Trophoblast cell (in vitro differentiated cells and primary cell): Measurements from ENCODE around the gene TSPAN33.
"Not testable (repeated sequence)": the region's sequence is repeated elsewhere in the genome, so short reads cannot be mapped to it uniquely, and the experiment has no call there.

Source experiments
- DNase-seq, 2 donors: peaks; one replicate each; pipeline ENCODE4 v3.0.0-alpha.2; 2016
- H2AFZ ChIP-seq: 2 replicates; pipeline ENCODE4 v1.6.1; 2013; ENCODE audit warnings: low read length, moderate library complexity, mild to moderate bottlenecking; ENCODE audit not compliant: insufficient read depth, poor library complexity
- H2AK5ac ChIP-seq: 2 replicates; pipeline ENCODE4 v1.6.1; 2013; ENCODE audit warnings: mild to moderate bottlenecking, low read length
- H2BK120ac ChIP-seq: 2 replicates; pipeline ENCODE4 v1.6.1; 2013; ENCODE audit warnings: low read length, mild to moderate bottlenecking, moderate library complexity; ENCODE audit not compliant: insufficient read depth, poor library complexity
- H2BK12ac ChIP-seq: 2 replicates; pipeline ENCODE4 v1.6.1; 2013; ENCODE audit warnings: mild to moderate bottlenecking, low read length, moderate library complexity
- H2BK5ac ChIP-seq: 2 replicates; pipeline ENCODE4 v1.6.1; 2013; ENCODE audit warnings: low read length, low read depth, moderate library complexity, mild to moderate bottlenecking; ENCODE audit not compliant: poor library complexity
- H3K14ac ChIP-seq: 2 replicates; pipeline ENCODE4 v1.6.1; 2013; ENCODE audit warnings: mild to moderate bottlenecking, low read length
- H3K18ac ChIP-seq: 2 replicates; pipeline ENCODE4 v1.6.1; 2013; ENCODE audit warnings: mild to moderate bottlenecking, low read length
- H3K23ac ChIP-seq: 2 replicates; pipeline ENCODE4 v1.6.1; 2013; ENCODE audit warnings: low read length
- H3K27ac ChIP-seq: 2 replicates; pipeline ENCODE4 v1.5.1; 2013; ENCODE audit warnings: low read depth, mild to moderate bottlenecking, inconsistent platforms, low read length, moderate library complexity
- H3K27me3 ChIP-seq: 2 replicates; pipeline ENCODE4 v1.6.1; 2013; ENCODE audit warnings: inconsistent platforms, mild to moderate bottlenecking, low read length, moderate library complexity; ENCODE audit not compliant: insufficient read depth
- H3K36me3 ChIP-seq, 2 experiments: 1 replicate in 1 of 2; 2 replicates in 1 of 2; pipeline ENCODE4 v1.6.1; 2013; ENCODE audit warnings: low read length in 2 of 2, mild to moderate bottlenecking in 2 of 2, moderate library complexity in 1 of 2; ENCODE audit not compliant: insufficient read depth in 2 of 2, control insufficient read depth in 1 of 2
- H3K4ac ChIP-seq: 2 replicates; pipeline ENCODE4 v1.6.1; 2013; ENCODE audit warnings: low read depth, mild to moderate bottlenecking, low read length, moderate library complexity
- H3K4me1 ChIP-seq, 2 experiments: 1 replicate in 1 of 2; 2 replicates in 1 of 2; pipeline ENCODE4 v1.6.1; 2013; ENCODE audit warnings: low read length in 2 of 2, mild to moderate bottlenecking in 2 of 2, moderate library complexity in 1 of 2; ENCODE audit not compliant: insufficient read depth in 2 of 2, control insufficient read depth in 1 of 2
- H3K4me2 ChIP-seq: 2 replicates; pipeline ENCODE4 v1.6.1; 2013; ENCODE audit warnings: inconsistent platforms, mild to moderate bottlenecking, low read length, moderate library complexity
- H3K4me3 ChIP-seq: 2 replicates; pipeline ENCODE4 v1.5.1; 2013; ENCODE audit warnings: mild to moderate bottlenecking, low read depth, low read length, inconsistent platforms
- H3K79me1 ChIP-seq: one replicate; pipeline ENCODE4 v1.6.1; 2013; ENCODE audit warnings: low read length
- H3K79me2 ChIP-seq: 2 replicates; pipeline ENCODE4 v1.6.1; 2013; ENCODE audit warnings: low read length, mild to moderate bottlenecking; ENCODE audit not compliant: control insufficient read depth, insufficient read depth, poor library complexity
- H3K9ac ChIP-seq: 2 replicates; pipeline ENCODE4 v1.6.1; 2013; ENCODE audit warnings: mild to moderate bottlenecking, low read length
- H3K9me3 ChIP-seq: 2 replicates; pipeline ENCODE4 v1.6.1; 2013; ENCODE audit warnings: low read depth, mild to moderate bottlenecking, control low read depth, inconsistent platforms, low read length; ENCODE audit not compliant: insufficient read depth
- H4K12ac ChIP-seq: 2 replicates; pipeline ENCODE4 v1.6.1; 2013; ENCODE audit warnings: low read depth, mild to moderate bottlenecking, low read length, moderate library complexity
- H4K8ac ChIP-seq: 2 replicates; pipeline ENCODE4 v1.6.1; 2013; ENCODE audit warnings: low read depth, mild to moderate bottlenecking, low read length, moderate library complexity
- H4K91ac ChIP-seq: one replicate; pipeline ENCODE4 v1.6.1; 2013; ENCODE audit warnings: low read depth, mild to moderate bottlenecking, low read length, moderate library complexity
- WGBS: extraction: QIAGEN DNeasy Blood & Tissue Kit; methylation state at CpG from one replicate; pipeline ENCODE4 v1.1.7; 2013; ENCODE audit warnings: missing lambda C conversion rate; ENCODE audit not compliant: insufficient read length, insufficient coverage; ENCODE audit errors: extremely low coverage; 5-methylcytosine and 5-hydroxymethylcytosine counted together

Gene TSPAN33

DNA sequence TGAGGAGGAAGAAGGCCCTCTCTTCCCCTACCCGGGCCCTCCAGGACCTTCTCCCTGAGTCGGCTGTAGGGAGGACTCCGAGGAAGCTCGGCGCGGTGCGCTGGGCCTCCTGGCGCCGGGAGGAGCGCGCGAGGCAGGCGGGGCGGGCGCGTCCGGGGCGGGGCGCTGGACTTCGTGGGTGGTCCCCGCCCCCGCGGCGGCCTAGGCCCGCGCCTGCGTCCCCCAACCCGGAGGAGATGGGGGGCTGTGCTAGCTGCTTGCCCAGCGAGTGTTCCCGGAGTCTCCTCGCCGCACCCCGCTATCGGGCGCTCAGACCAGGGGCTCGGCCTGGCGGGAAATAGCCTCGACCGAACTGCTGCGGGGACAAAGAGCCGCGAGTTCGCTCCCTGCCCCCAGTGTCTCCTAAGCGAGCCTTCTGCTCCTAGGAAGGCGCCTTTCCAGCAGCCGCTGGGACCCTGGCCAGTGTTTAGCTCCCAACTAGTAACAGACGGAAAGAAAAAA, 24.7 kb downstream of the TSPAN33 start:
- H3K4me3 ChIP-seq = peak overlapping the region; percentile 63
- no peak overlapping the region for H3K23ac ChIP-seq
- H3K4me2 ChIP-seq = peak overlapping the region; percentile 85
- peaks cover 5 to 10% of the 10 kb centered on the region in 2 experiments for H3K4me1 ChIP-seq
- peak overlapping the region; percentile 45 for H3K9ac ChIP-seq
- peak overlapping the region; percentile 63 for H2BK5ac ChIP-seq
- peak overlapping the region; percentile 66 for H4K91ac ChIP-seq
- peak in 1 of 2 donors; percentile 30 for DNase-seq
- H3K27me3 ChIP-seq = no peaks in the 10 kb centered on the region
- peaks cover 2% of the 10 kb centered on the region for H3K9me3 ChIP-seq
- peak overlapping the region; percentile 72 for H2BK120ac ChIP-seq
- H2AK5ac ChIP-seq = no peak overlapping the region
- H3K18ac ChIP-seq = peak overlapping the region; percentile 37
- peak overlapping the region; percentile 95 for H4K12ac ChIP-seq
- peaks cover 3% of the 10 kb centered on the region for H3K79me1 ChIP-seq
- H4K8ac ChIP-seq = peak overlapping the region; percentile 57
- whole genome bisulfite sequencing = no CpG with 5 or more reads among the region's 47 CpGs
- H3K4ac ChIP-seq = peak overlapping the region; percentile 40
- H2AFZ ChIP-seq = peak overlapping the region; percentile 98
- no peak overlapping the region for H3K27ac ChIP-seq
- H2BK12ac ChIP-seq = peak overlapping the region; percentile 82
- peak overlapping the region; percentile 90 for H3K14ac ChIP-seq
- no peaks in the 10 kb centered on the region for H3K36me3 ChIP-seq
- peaks cover 2% of the 10 kb centered on the region for H3K79me2 ChIP-seq

DNA sequence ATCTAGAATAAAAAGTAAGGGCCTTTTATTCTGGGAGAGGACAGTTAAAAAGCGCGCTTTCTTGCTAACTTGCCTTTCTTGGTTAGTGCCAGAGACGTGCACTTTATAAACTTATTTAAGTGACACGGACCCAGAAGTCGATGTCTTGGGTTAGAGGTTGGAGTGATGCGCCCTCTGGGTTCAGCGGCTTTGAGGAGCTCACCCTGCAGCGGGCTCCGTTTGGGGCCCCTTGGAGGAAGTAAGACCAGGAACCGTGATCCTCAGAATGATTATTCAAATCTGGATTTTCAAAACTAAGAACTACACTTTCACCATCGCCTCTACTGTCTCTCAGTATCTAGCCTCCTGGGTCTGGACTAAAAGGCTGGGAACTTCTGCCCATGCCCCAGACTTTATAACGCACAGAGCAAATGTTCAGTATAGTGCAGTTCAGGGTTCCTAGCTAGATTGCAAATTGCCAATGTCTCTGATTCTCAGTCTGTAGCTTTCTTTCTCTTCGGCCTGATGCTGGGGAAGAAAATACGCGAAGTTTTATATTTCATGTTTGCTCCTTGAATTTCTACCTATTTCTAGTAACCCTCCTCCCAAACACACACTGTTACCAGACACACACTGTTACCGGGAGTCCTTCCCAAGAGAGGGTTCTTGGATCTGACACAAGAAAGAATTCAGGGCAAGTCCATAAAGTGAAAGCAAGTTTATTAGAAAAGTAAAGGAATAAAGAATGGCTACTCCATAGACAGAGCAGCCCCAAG, 25.4 kb downstream of the TSPAN33 start:
- Histone ChIP-seq H3K36me3 (no peaks in the 10 kb centered on the region), H3K79me1 (peaks cover 3% of the 10 kb centered on the region), H3K23ac (no peak overlapping the region), H2BK12ac (no peak overlapping the region), H3K9ac (no peak overlapping the region), H2BK5ac (no peak overlapping the region), H3K9me3 (peaks cover 2% of the 10 kb centered on the region), H3K4ac (no peak overlapping the region), H3K18ac (no peak overlapping the region), H4K91ac (no peak overlapping the region), H4K12ac (no peak overlapping the region), H4K8ac (peak overlapping the region; percentile 43), H2AK5ac (no peak overlapping the region), H2AFZ (no peak overlapping the region), H3K79me2 (peaks cover 2% of the 10 kb centered on the region), H3K14ac (no peak overlapping the region), H3K4me1 (peaks cover 5 to 10% of the 10 kb centered on the region in 2 experiments), H3K4me3 (no peak overlapping the region), H3K27ac (no peak overlapping the region), H2BK120ac (no peak overlapping the region), H3K4me2 (peak overlapping the region; percentile 85), H3K27me3 (no peaks in the 10 kb centered on the region)
- DNase-seq = no peak
- no CpG with 5 or more reads among the region's 16 CpGs for WGBS

DNA sequence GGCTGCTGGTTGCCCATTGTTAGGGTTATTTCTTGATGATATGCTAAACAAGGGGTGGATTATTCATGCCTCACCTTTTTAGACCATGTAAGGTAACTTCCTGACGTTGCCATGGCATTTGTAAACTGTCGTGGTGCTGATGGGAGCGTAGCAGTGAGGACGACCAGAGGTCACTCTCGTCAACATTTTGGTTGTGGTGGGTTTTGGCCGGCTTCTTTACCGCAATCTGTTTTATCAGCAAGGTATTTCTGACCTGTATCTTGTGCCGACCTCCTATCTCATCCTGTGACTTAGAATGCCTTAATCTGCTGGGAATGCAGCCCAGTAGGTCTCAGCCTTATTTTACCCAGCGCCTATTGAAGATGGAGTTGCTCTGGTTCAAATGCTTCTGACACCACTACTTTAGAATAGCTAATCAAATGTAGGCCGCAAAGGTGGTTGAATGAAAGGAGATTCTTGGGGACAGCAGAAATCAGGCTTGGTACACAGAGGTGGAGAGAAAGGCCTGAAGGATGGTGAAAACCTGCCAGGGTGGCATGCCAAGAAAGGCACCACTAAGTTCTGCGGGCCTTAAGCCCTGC, 26.0 kb downstream of the TSPAN33 start:
- no peak overlapping the region for H2BK5ac ChIP-seq
- H2BK12ac ChIP-seq = no peak overlapping the region
- H2BK120ac ChIP-seq = no peak overlapping the region
- no peak overlapping the region for H4K12ac ChIP-seq
- H4K91ac ChIP-seq = no peak overlapping the region
- no CpG with 5 or more reads among the region's 11 CpGs for WGBS
- peaks cover 2% of the 10 kb centered on the region for H3K79me2 ChIP-seq
- H3K14ac ChIP-seq = no peak overlapping the region
- peaks cover 5 to 10% of the 10 kb centered on the region in 2 experiments for H3K4me1 ChIP-seq
- H3K27me3 ChIP-seq = no peaks in the 10 kb centered on the region
- H3K4ac ChIP-seq = no peak overlapping the region
- no peak for DNase-seq
- no peak overlapping the region for H3K4me2 ChIP-seq
- H3K23ac ChIP-seq = no peak overlapping the region
- no peak overlapping the region for H3K4me3 ChIP-seq
- peaks cover 3% of the 10 kb centered on the region for H3K79me1 ChIP-seq
- no peak overlapping the region for H3K9ac ChIP-seq
- H3K36me3 ChIP-seq = no peaks in the 10 kb centered on the region
- no peak overlapping the region for H3K18ac ChIP-seq
- no peak overlapping the region for H4K8ac ChIP-seq
- no peak overlapping the region for H2AFZ ChIP-seq
- peaks cover 2% of the 10 kb centered on the region for H3K9me3 ChIP-seq
- no peak overlapping the region for H2AK5ac ChIP-seq
- no peak overlapping the region for H3K27ac ChIP-seq

DNA sequence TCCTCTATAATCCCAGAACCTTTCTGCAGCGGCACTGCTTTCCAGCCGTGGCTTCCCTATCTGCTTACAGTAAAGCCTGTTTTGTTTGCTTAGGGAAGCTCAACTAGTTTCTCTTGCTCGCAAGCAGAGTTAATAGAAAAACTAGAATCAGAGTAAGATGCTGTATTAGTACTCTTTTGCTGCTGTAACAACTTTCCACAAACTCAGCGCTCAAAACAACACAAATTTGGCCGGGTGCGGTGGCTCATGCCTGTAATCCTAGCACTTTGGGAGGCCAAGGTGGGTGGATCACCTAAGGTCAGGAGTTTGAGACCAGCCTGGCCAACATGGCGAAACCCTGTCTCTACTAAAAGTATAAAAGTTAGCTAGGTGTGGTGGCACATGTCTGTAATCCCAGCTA, 29.4 kb downstream of the TSPAN33 start:
- not testable (repeated sequence) for H3K27me3 ChIP-seq, H3K4me1 ChIP-seq, H4K12ac ChIP-seq, H3K23ac ChIP-seq, H3K18ac ChIP-seq, H3K79me1 ChIP-seq, H3K4me3 ChIP-seq, H2BK5ac ChIP-seq, H2AFZ ChIP-seq, H3K79me2 ChIP-seq, H3K9me3 ChIP-seq, H3K14ac ChIP-seq, H2AK5ac ChIP-seq, H3K4me2 ChIP-seq, H4K91ac ChIP-seq, H3K4ac ChIP-seq, H3K27ac ChIP-seq, H2BK120ac ChIP-seq, H2BK12ac ChIP-seq, H3K9ac ChIP-seq, H4K8ac ChIP-seq, H3K36me3 ChIP-seq, DNase-seq
- no CpG with 5 or more reads among the region's 7 CpGs for WGBS
